ENCODE measurements around the gene P4HA2. TPM values are rescaled to one million over a fixed set of nuclear protein-coding genes. Genes with fewer than 3 reads are reported as not detected.

Gene P4HA2
- total and polyA plus RNA-seq, 11 donors: 41.2 to 140 (median 55.7) TPM

DNA sequence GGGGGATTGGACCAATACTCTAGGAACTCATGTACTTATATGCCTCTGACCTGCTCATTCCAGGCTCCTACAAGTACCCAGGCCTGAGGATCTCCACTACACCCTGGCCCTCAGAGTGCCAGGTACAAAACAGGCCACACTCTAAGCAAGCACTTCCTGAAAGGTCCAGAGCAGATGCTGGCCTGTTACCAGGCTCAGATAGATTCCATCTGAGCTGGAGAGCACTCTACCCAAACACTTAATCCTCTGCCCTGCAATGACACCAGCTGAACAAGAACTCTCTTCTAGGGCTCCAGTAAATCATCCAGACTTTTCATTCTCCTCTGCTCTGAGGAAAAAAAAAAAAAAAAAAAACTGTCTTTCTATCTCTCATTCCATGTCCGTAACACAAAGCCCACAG lies 2.9 kb downstream of the P4HA2 start:
- no peak for ATAC-seq

DNA sequence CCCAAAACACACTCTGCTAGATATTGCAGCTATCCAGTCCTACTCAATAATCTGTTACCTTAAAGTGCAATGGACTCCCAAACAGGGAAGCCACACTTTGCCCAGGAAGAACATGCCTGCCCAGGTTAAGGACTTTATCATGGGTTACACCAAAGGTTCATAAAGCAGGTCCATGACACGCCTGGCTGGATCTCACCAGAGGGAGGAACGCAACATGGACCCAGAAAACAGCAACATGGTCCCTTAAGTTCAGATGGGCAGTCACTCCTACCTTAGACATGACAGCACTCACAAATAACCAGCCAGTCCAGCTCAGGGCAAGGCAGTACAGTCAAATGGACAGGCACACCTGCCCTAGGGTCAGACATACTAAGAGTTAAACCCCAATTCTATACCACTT lies 3.8 kb downstream of the P4HA2 start:
- Histone ChIP-seq H3K36me3 (no peaks in the 10 kb centered on the region), H3K27ac (peak overlapping the region in 5 of 12 donors; percentile 4 to 96 (median 94)), H3K27me3 (peaks cover 0 to 8% (median 0%) of the 10 kb centered on the region in 9 donors), H3K9me3 (no peaks in the 10 kb centered on the region), H3K4me1 (peaks cover 12 to 92% (median 72%) of the 10 kb centered on the region in 12 donors), H3K4me3 (no peak overlapping the region)
- intact Hi-C loops (cut with DNase I): loop anchor here in 1 of 10 donors (10.0 kb wide), 1 partner anchor 271 kb away; the partner anchor contains the start of gene IRF1
- WGBS, 4 donors: 97 to 100% (median 99%) methylated on average over 2 of the region's 2 CpGs
- DNase-seq (peak in 1 of 5 donors; percentile 5), ATAC-seq (no peak)
- no peak for TF ChIP-seq POLR2A (IDR thresholded peaks at IDR 0.05)
- TF ChIP-seq, protein P1, sequence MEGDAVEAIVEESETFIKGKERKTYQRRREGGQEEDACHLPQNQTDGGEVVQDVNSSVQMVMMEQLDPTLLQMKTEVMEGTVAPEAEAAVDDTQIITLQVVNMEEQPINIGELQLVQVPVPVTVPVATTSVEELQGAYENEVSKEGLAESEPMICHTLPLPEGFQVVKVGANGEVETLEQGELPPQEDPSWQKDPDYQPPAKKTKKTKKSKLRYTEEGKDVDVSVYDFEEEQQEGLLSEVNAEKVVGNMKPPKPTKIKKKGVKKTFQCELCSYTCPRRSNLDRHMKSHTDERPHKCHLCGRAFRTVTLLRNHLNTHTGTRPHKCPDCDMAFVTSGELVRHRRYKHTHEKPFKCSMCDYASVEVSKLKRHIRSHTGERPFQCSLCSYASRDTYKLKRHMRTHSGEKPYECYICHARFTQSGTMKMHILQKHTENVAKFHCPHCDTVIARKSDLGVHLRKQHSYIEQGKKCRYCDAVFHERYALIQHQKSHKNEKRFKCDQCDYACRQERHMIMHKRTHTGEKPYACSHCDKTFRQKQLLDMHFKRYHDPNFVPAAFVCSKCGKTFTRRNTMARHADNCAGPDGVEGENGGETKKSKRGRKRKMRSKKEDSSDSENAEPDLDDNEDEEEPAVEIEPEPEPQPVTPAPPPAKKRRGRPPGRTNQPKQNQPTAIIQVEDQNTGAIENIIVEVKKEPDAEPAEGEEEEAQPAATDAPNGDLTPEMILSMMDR (IDR thresholded peaks at IDR 0.05): no peak

More for the DNA sequence above, 2.9 kb downstream of the P4HA2 start:
- 36 to 54% (median 46%) methylated on average over 1 of the region's 1 CpG for WGBS, 4 donors
- peak in 1 of 5 donors; percentile 17 for DNase-seq
- intact Hi-C loops (cut with DNase I): loop anchor here in 3 of 10 donors (5.0 to 10.0 kb wide), 3 partner anchors 32 to 270 kb away; partner anchors contain the start of genes SLC22A4 (in 2 of the 3) and IRF1 (in 1 of the 3)
- Histone ChIP-seq H3K9me3 (no peaks in the 10 kb centered on the region), H3K4me3 (peak overlapping the region in 1 of 12 donors; percentile 21), H3K27ac (peak overlapping the region in 11 of 12 donors; percentile 32 to 98 (median 91)), H3K4me1 (peaks cover 12 to 87% (median 69%) of the 10 kb centered on the region in 12 donors), H3K27me3 (peaks cover 0 to 8% (median 0%) of the 10 kb centered on the region in 9 donors), H3K36me3 (no peaks in the 10 kb centered on the region)
- TF ChIP-seq, protein P1 (IDR thresholded peaks at IDR 0.05): no peak
- no peak for TF ChIP-seq POLR2A (IDR thresholded peaks at IDR 0.05)

DNA sequence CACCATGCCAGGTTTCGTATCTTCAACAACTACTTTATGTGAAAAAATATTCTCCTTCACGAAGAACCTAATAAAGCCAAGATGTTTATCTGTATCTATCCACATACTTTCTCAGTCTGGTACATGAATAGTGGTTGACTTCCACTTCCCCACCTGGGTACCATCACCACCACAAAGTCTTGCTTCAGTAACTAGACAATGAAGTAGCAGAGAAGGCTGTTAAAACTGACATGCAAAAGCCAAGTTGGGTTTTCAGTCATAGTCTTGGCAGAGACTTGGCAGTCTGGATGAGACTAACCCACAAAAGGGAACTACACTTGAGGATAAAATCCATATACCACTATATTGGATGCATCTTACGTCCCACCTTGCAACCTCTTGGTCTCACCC lies 5.0 kb downstream of the P4HA2 start:
- Histone ChIP-seq H3K27ac (peak overlapping the region in 10 of 12 donors; percentile 19 to 96 (median 54)), H3K27me3 (peaks cover 0 to 4% (median 0%) of the 10 kb centered on the region in 9 donors), H3K36me3 (peaks cover 0 to 8% (median 3%) of the 10 kb centered on the region in 9 donors), H3K9me3 (no peaks in the 10 kb centered on the region), H3K4me3 (no peak overlapping the region), H3K4me1 (peaks cover 12 to 97% (median 76%) of the 10 kb centered on the region in 12 donors)
- DNase-seq (no peak), ATAC-seq (no peak)
- TF ChIP-seq, protein P1 (IDR thresholded peaks at IDR 0.05): no peak
- no peak for TF ChIP-seq POLR2A (IDR thresholded peaks at IDR 0.05)
- intact Hi-C loops (cut with DNase I): loop anchor here in 1 of 10 donors (10.0 kb wide), 1 partner anchor 272 kb away; the partner anchor contains the start of gene IRF1
- 90 to 94% (median 93%) methylated on average over 3 of the region's 3 CpGs for WGBS, 4 donors

DNA sequence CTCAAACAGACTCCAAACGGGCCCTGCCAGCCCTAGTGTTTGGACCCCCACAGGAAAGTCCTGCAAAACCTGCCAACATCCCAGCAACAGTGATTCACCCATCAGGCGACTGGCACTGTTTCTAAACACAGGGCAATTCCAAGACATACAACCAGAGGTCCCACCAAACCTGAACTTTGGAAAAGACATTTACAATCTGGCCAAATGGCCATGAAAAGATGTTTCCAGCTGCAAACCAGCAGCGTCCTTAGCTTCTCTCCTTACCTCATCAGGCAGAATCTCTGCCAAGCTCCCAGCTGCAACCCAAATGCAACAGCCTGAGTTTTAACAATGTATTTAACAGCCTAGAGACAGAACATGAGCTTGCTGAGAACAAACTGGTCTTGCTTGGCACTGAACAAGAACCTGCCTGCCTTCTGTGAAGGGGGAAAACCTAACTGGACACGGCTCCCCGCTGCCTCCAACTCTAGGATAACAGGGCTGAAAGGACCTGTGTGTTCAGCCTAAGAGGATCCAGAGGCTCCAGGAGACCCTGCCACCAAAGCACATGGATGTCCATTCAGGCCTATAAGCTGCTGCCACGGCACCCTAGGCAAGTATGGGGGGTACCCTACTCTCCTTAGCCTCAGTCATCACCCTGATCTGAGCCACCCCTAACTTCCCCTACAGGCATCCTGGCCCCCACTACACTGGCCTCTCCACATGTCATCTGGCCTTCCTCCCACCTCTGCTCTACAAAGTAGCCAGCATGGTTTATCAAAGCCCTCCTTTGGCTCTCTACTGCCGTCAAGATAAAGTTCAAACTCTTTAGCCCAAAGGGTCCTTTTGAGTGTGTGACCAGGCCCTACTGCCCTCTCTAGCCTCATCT lies 5.6 kb downstream of the P4HA2 start:
- Histone ChIP-seq H3K27ac (peak overlapping the region in 11 of 12 donors; percentile 19 to 96 (median 54)), H3K4me3 (no peak overlapping the region), H3K9me3 (no peaks in the 10 kb centered on the region), H3K36me3 (peaks cover 0 to 13% (median 9%) of the 10 kb centered on the region in 9 donors), H3K4me1 (peaks cover 12 to 98% (median 76%) of the 10 kb centered on the region in 12 donors), H3K27me3 (peaks cover 0 to 1% (median 0%) of the 10 kb centered on the region in 9 donors)
- ATAC-seq (peak in 3 of 4 donors; percentile 38 to 56 (median 45)), DNase-seq (peak in 4 of 5 donors; percentile 43 to 79 (median 69))
- no peak for TF ChIP-seq POLR2A (IDR thresholded peaks at IDR 0.05)
- TF ChIP-seq, protein P1 (IDR thresholded peaks at IDR 0.05): peak in 3 of 12 donors; percentile 12 to 19 (median 18)
- WGBS, 4 donors: 63 to 75% (median 65%) methylated on average over 7 of the region's 7 CpGs
- intact Hi-C loops (cut with DNase I): loop anchor here in 1 of 10 donors (10.0 kb wide), 1 partner anchor 273 kb away; the partner anchor contains the start of gene IRF1
